A549 treated with CORT108297 at 1 μM for 4 hours (cell line): ENCODE data around the gene TBCEL. TPM values are rescaled to one million over a fixed set of nuclear protein-coding genes. Genes with fewer than 3 reads are reported as not detected.

ENCODE experiments used
- total RNA-seq: library from RNA; stranded (reverse); fragments of 200-300 nt; extraction: Qiagen RNA extraction; gene quantifications from 5 replicates; pipeline ENCODE4 v1.2.3, GENCODE V29; 2022

TBCEL gene
- 4.6 to 8.4 TPM (median 5.8 TPM) in 5 replicates for total RNA-seq

GRCh38 chr11:121023848-121024751, at the start of gene TBCEL:
Gene TBCEL, plus strand, starts transcription at chr11:121024102. Its CDS starts 21,589 bp downstream, at chr11:121045691.

GRCh38 chr11:121100943-121101342, 77.0 kb downstream of the TBCEL start, which contains the start of gene TECTA:
Gene TECTA, plus strand, starts transcription at chr11:121101243. Its CDS starts 1,423 bp downstream, at chr11:121102666.

Other genes with a start within 250 kb of the TBCEL start
- 0.03 to 0.14 TPM (median 0.10 TPM) in 4 of 5 replicates, not detected in the other for gene TECTA, start 77.1 kb downstream of the TBCEL start, total RNA-seq